SKM-1 (cell line): ENCODE results near the gene COL18A1.
"Not testable (repeated sequence)": the region's sequence is repeated elsewhere in the genome, so short reads cannot be mapped to it uniquely, and the experiment has no call there.

Experiments used
- DNase-seq: peaks from one replicate; lab custom pipeline; 2025; ENCODE audit not compliant: unreplicated experiment; lab: John Stamatoyannopoulos, UW

Gene COL18A1

DNA sequence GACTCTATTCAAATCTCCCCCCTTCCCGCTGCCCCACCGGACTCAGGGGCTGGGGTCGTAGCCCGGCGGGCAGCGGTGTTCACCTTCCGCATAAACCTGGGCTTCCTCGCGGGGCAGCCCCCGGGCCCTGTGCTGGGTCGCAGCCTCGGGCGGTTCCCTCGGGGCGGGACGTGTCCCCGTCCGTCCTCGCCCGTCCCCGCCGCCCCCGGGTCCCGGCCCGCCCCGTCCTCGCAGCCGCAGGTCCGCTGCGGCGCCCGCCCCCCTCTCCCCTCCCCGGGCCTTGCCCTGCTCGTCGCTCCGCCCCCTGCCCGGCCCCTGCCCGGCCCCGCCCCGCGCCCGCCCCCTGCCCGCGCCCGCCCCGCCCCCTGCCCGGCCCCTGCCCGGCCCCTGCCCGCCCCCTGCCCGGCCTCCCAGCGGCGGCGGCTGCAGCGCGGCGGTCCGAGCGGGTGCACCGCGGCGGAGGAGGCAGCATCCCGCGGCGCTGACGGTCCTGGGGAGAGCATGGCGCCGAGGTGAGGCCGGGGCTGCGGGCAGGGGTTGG is at the start of gene COL18A1:
TSS of gene COL18A1 (plus strand) at position 436 of the 541 bp plus-strand sequence. CDS start at position 502, 66 bp downstream.
- DNase-seq = no peak

DNA sequence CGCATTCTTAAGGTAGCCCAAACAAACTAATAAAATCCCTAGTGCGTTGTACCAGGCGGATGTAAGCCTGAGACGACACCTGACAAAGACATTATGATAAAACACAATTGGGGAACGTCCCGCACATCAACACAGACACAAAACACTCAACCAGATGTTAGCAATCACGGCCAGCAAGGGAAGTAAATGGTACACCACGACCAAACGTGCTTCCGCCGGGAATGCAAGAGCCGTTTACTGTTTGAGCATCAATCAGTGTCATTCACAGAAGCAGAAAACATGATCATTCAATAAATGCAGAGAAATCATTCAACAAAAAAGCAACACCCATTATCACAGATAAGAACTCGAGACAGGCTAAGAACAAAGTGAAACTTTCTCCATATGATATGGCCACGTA is 49.4 kb upstream of the COL18A1 start:
- DNase-seq = no peak

- no peak for DNase-seq
These were observed 48.7 kb upstream of the COL18A1 start for GRCh38 chr21:45356251-45356650.

GRCh38 chr21:45356653-45357435 is 48.1 kb upstream of the COL18A1 start:
- DNase-seq = no peak

DNA sequence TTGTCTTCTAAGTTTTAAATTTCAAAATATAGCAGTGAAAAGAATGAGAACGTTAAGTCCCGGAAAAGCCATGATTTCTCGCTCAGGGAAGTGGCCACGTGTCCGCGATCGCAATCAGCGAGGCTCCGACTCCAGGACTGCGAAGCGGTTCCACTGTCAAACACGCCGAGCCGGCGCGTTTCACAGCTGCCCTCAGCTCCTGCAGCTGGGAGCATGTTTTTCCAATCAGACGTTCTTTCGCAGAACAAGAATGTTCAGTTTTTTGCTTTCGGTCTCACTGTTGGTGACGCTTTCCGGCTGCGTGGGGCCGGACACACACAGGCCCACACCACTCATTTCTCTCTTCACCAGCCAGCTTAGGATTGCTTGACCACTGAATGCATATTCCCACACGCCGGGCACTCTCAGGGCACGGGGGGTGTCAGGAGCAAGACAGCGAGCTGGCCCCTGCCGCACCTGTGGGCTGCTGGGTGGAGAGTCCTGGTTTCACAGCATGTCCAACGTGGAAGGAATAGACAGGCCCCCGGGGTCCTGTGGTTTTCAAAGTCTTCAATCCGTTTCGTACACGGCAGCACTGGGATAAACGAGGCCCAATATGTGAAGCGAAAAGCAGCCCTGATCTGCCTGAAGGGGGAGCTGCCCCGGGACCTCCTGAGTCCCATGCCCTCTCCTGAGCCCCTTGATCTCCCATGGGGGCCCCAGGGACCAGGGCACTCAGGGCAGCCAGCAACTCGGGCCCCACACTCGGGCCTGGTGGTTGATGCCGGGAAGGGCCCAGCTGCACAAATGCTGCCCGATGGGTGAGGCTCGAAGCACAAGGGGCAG is 47.3 kb upstream of the COL18A1 start:
- DNase-seq = no peak

DNA sequence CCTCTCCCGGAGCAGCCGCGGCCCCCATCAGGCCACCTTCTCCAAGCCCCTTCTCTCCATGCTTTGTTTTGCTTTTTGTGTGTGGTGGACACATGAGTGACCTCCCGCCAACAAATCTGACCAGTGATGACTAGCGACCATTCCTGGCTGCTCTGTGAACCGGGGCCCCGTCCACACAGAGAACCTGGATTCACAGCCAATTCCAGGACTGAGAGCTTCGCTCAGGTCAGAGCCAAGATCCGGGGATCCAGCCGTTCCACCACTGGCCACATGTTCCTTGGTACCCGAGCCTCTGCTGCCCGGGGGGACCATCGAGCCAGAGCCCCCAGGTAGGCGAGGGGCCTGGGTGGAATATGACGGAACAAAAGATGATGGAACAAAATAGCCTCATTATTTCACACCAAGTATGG is 46.7 kb upstream of the COL18A1 start:
- DNase-seq = no peak

GRCh38 chr21:45358711-45359310 is 46.2 kb upstream of the COL18A1 start:
- no peak for DNase-seq

DNA sequence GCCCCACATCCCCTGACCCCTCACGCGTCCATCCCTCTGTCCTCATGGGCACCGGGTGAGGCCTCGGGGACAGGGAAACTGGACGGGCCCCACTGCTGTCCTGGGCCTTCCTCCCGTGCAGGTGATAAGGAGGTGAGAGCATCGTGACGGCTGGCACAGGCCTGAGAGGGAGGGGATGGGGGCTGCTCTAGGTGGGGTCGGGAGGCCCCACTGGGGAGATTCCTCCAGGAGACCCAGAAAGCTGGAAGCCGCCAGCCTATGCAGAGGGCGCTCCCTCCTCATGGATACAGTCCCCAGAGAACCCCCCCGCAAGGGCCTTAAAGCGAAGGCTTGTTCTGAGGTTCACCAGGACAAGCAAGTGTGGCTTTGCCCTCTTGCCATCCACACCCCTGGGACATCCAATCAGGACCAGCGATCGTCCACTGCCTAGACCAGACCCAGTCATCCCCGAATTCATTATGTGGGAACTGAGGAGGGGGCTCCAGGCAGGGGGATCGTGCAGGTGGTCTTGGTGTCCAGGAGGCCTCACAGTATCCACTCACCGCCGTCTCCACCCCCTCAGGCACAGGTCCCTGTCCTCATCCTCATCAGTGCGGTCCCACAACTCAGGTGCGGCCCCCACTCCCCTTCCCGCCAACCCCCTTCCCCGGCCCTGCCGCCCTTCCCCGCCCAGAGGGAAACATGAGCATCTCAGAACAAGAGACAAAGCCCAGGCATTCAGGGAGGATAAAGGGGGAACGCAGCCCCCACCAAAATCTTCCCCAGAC is 45.3 kb upstream of the COL18A1 start:
- no peak for DNase-seq

DNA sequence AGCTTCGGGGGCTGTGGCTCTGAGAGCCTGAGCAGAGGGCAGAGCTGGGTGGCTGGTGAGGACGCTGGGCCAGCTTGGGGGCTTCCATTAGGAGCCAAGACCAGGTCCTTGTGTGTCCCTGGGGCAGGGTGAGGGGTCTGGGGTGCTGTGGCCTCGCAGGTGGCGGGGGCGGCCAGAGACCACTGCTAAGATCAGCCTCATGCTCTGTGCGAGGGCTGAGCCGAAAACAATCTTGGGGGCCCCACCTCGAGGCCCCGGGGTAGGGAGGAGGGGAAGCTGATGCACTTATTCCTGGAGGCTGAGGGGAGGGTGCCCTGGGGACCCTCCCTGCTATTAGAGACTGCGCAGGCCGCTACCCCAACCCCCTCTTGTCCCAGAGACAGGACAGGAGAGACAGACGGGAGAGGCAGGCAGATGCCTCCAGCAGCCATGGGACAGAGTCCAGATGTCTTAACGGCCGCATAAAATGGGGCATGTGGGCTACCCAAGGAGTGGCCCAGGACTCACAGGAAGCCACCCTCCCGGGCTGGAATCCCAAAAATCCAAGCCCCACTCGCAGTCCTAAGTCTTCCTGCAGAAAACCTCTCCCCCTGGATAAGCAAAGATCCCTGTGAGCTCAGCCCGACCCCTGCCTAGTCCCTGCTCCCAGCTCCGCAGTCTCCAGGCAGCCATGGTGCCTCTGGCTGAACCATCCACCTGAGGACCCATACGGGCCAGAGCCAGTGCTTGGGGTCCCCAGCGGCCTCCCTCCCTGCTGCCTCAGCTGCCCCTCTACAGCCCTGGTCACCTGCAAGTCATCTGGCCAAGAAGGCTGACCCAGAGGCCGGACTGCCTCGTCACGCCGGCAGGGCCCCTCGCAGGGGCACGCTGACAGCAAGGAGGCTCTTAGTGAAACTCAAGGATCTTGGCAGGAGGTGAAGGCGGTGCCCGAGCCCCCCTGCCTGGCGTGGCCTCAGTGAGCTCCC is 43.6 kb upstream of the COL18A1 start:
- DNase-seq = no peak

DNA sequence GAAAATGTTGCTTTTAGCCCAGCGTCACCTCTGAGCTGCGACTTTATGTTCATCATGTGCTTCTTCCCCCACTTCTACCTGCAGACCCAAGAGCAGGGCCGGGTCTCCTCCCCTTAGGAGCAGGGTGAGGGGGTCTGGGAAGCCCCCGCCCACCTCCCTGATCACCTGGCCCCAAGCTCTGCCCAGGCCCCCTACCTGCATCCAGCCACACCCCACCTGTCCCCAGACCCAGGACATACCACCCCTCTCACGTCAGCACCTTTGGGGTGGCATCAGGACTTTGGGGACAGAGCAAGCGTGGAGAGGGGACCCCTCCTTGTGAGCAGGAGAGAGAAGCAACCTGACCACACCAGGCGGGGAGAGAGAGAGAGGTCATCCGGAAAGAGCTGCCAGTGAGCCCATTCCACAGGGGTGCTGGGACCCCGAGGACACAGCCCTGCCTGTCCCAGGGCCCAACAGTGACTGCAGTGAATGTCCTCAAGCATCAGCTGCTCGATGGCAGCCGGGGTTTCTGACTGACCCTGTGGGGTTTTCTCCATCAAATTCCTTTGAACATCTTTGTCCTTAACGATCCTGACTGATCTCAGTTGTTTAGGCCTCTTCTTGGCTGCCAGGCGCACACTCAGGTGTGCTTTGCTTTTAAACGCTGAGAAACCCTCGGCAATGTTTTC is 42.8 kb upstream of the COL18A1 start:
- DNase-seq = no peak

GRCh38 chr21:45362748-45363145 is 42.2 kb upstream of the COL18A1 start:
- no peak for DNase-seq

- not testable (repeated sequence) for DNase-seq
These were observed 41.7 kb upstream of the COL18A1 start for GRCh38 chr21:45363272-45363671.

GRCh38 chr21:45363921-45364467 is 41.0 kb upstream of the COL18A1 start:
- DNase-seq = no peak

DNA sequence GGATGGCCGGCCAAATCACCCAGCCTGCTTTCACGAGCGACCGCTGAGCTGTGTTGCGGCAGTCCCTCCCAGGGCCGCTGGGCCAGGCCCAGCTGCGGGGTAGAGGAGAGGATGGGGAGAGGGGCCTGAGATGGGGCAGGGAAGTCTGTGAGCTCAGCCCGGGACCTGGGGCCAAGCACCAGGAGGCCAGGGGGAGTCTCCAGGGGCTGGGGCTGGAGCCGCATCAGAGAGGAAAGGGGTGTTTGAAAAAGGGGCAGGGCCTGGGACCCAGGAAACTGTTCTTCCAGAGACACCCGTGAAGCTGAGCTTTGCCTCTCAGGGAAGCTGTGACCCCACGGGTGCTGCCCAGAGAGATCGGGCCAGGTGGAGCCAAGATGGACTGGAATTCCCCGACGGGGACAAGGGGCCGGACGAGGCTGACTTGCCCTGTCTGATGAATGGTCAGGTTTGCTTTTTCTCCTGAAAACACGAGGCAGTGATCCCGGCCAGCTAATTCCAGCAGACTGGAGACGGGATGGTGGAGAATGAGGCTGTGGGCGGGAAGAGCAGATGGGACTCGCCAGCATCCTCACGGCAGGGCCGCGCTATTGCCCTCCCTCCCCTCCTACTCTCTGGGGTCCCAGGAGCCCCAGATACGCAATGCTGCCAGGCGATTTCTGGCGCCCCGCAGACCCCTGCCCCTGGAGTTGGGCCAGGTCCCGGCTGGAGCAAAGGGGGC is 40.3 kb upstream of the COL18A1 start:
- DNase-seq = no peak

DNA sequence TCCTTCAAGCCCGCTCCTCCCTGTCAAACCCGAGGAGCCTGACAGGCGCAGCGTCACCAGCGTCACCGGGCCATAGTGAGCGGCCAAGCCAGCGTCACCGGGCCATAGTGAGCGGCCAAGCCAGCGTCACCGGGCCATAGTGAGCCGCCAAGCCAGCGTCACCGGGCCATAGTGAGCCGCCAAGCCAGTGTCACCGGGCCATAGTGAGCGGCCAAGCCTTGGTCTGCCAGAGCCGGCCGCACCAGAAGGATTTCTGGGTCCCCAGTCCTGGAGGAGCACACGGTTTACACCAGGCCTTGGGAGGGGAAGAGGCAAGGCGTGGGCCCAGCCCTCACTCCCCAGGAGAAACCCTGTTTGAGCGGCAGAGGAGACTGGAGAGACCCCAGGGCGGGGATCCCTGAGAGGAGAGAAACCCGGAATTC is 39.8 kb upstream of the COL18A1 start:
- no peak for DNase-seq

DNA sequence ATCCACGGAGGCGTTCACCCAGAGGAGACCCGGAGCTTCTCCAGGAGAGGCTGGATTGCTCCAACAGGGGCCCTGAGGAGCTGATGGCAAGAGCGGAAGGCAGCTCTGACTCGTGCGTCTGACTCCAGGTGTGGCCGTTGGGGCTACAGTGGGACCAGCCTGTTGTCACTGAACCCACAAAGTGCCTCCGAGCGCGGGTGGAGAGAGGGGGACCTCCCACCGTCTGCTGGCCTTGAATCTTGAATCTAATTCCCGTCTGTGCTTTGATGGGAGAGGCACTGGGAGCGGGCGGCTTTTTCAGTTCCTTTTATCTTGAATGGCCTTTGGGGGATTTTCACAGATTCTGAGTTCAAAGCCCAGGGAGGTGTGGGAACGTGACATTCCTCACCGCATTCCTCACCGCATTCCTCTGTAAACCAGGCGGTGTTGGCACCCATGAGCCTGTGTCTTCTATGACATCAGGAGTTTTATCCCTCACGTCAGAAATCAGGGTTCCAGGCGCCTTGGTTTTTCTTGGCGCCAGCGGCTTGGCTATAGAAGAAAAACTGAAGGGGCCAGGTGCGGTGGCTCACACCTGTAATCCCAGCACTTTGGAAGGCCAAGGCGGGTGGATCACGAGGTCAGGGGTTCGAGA is 39.2 kb upstream of the COL18A1 start:
- no peak for DNase-seq

- DNase-seq = no peak
These were observed 38.5 kb upstream of the COL18A1 start for GRCh38 chr21:45366476-45366875.

GRCh38 chr21:45366931-45367401 is 38.0 kb upstream of the COL18A1 start:
- no peak for DNase-seq
